IgD-negative memory B cell (primary cell): Measurements from ENCODE around the gene QPRT. TPM values are rescaled to one million over a fixed set of nuclear protein-coding genes. Genes with fewer than 3 reads are reported as not detected.
"Not testable (repeated sequence)": the region's sequence is repeated elsewhere in the genome, so short reads cannot be mapped to it uniquely, and the experiment has no call there.

Source experiments
- H3K27ac Mint-ChIP-seq, 3 donors: one replicate each; pipeline ENCODE4 v1.8.0; 2020 to 2022; ENCODE audit warnings: mild to moderate bottlenecking in 3 of 3, mixed read lengths in 3 of 3, moderate library complexity in 1 of 3
- H3K27me3 Mint-ChIP-seq: one replicate; pipeline ENCODE4 v1.8.0; 2021; ENCODE audit warnings: mixed read lengths
- H3K36me3 Mint-ChIP-seq: one replicate; pipeline ENCODE4 v1.8.0; 2020; ENCODE audit warnings: mild to moderate bottlenecking, mixed read lengths
- H3K4me1 Mint-ChIP-seq, 3 donors: one replicate each; pipeline ENCODE4 v1.8.0; 2020 to 2022; ENCODE audit warnings: mixed read lengths in 3 of 3, mild to moderate bottlenecking in 1 of 3
- H3K4me3 Mint-ChIP-seq, 4 donors: one replicate each; pipeline ENCODE4 v1.8.0; 2020 to 2022; ENCODE audit warnings: mild to moderate bottlenecking in 4 of 4, mixed read lengths in 4 of 4, moderate library complexity in 3 of 4
- H3K9me3 Mint-ChIP-seq, 3 donors: one replicate each; pipeline ENCODE4 v1.8.0; 2020 to 2021; ENCODE audit warnings: mixed read lengths in 3 of 3, mild to moderate bottlenecking in 1 of 3
- polyA plus RNA-seq: library from polyadenylated mRNA; unstranded; fragments of 300-500 nt; fragmentation: Illumina TruSeq; gene quantifications from one replicate; pipeline ENCODE4 v1.2.3, GENCODE V29; 2021

Gene QPRT
- polyA plus RNA-seq, 1 donor from 2014 or later: not detected

DNA sequence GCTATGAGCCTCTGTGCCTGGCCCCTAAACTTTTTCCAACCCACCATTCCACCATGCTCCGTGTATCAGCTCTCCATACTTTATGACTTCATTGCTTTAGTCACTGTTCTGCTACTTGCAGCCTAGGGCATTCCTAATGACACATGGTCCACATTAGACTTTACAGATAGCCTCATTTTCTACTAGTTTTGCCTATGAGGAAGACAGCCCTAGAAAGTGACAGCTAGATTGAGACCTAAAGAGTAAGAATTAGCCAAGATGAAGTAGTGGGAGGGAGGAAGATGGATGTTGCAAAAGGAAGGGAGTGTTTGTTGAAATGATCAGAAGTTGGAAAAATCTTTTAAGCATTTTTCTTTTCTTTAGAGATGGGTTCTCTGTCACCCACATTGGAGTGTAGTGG, 55.8 kb downstream of the QPRT start:
- Mint-ChIP-seq H3K4me3 (no peak overlapping the region), H3K27me3 (no peaks in the 10 kb centered on the region), H3K36me3 (peaks cover under 1% of the 10 kb centered on the region), H3K27ac (peak overlapping the region in 1 of 3 donors; percentile 40), H3K4me1 (peaks cover 31 to 46% (median 45%) of the 10 kb centered on the region in 3 donors), H3K9me3 (peaks cover 0 to 2% (median 1%) of the 10 kb centered on the region in 3 donors)

DNA sequence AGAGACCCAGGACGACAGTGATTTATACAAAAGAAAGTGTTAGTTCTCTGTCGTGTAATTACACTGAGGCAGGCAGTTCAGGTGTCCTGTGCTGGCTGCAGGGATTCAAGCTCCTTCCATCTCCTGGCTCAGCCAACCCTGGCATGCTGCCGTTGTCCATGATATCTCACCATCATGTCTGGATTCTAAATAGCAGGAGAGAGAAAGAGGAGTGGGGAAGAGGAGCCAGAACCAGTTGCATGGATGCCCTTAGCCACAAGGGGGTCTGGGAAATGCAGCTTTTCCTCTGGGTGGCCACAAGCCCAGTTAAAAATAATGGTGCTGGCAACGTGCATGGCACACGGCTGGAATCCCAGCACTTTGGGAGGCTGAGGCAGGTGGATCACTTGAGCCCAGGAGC, 57.1 kb downstream of the QPRT start:
- peaks cover 0 to 2% (median 1%) of the 10 kb centered on the region in 3 donors for H3K9me3 Mint-ChIP-seq
- peak overlapping the region in 1 of 3 donors; percentile 20 for H3K27ac Mint-ChIP-seq
- peaks cover 9% of the 10 kb centered on the region for H3K36me3 Mint-ChIP-seq
- H3K4me1 Mint-ChIP-seq: peaks cover 39 to 55% (median 50%) of the 10 kb centered on the region in 3 donors
- no peak overlapping the region for H3K4me3 Mint-ChIP-seq
- H3K27me3 Mint-ChIP-seq: no peaks in the 10 kb centered on the region

GRCh38 chr16:29736764-29737163, 57.8 kb downstream of the QPRT start:
- Mint-ChIP-seq H3K9me3 (peaks cover 0 to 2% (median 1%) of the 10 kb centered on the region in 3 donors), H3K36me3 (peaks cover 9% of the 10 kb centered on the region), H3K27me3 (no peaks in the 10 kb centered on the region), H3K4me1 (peaks cover 42 to 58% (median 52%) of the 10 kb centered on the region in 3 donors), H3K4me3 (peak overlapping the region in 1 of 4 donors; percentile 61), H3K27ac (peak overlapping the region in 2 of 3 donors; percentile 23 to 73)

GRCh38 chr16:29737713-29738112, 58.7 kb downstream of the QPRT start:
- peak overlapping the region in 2 of 4 donors; percentile 70 to 91 for H3K4me3 Mint-ChIP-seq

DNA sequence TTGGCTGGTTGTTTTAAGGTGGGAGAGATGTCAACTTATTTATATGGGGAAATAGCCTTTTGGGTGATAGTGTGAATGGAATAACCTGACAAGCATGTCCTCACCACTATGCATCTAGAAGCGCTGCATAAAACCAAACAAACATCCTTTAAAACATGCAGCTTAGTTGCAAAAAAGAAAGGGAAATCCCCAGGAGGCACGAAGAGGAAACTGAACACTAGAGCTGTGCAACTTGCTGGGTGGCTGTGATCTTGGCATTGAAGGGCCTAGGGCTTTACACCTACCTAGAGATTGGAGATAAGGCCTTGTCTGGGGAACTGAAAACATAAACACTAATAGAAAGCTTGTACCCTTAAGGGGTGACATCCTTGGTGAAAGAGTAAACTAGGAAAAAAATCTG, 59.5 kb downstream of the QPRT start:
- peaks cover 12% of the 10 kb centered on the region for H3K36me3 Mint-ChIP-seq
- peaks cover 46 to 67% (median 59%) of the 10 kb centered on the region in 3 donors for H3K4me1 Mint-ChIP-seq
- H3K4me3 Mint-ChIP-seq: peak overlapping the region; percentile 40 to 91 (median 58)
- no peaks in the 10 kb centered on the region for H3K27me3 Mint-ChIP-seq
- H3K27ac Mint-ChIP-seq: peak overlapping the region; percentile 73 to 88 (median 81)
- no peaks in the 10 kb centered on the region for H3K9me3 Mint-ChIP-seq

More at GRCh38 chr16:29737713-29738112, 58.7 kb downstream of the QPRT start:
- Mint-ChIP-seq H3K4me1 (peaks cover 42 to 61% (median 54%) of the 10 kb centered on the region in 3 donors), H3K27ac (peak overlapping the region in 2 of 3 donors; percentile 81 to 88), H3K27me3 (no peaks in the 10 kb centered on the region), H3K36me3 (peaks cover 9% of the 10 kb centered on the region), H3K9me3 (peaks cover 0 to 1% (median 0%) of the 10 kb centered on the region in 3 donors)

DNA sequence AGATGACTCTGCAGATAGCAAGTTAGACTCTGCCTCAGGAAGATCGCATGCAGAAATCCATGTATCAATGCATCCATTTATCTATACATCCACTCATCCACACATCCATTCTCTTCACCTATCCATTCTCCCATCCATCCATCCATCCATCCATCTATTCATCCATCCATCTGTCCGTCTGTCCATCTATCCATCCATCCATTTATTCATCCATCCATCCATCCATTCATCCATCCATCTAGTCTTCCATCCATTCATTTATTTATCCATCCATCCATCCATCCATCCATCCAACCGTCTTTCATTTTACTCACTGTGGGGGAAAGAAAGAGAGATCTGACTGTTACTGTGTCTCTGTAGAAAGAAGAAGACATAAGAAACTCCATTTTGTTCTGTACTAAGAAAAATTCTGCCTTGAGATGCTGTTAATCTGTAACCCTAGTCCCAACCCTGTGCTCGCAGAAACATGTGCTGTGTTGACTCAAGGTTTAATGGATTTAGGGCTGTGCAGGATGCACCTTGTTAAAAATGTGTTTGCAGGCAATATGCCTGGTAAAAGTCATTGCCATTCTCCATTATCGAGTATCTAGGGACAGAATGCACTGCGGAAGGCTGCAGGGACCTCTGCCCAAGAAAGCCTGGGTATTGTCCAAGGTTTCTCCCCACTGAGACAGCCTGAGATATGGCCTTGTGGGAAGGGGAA, 61.1 kb downstream of the QPRT start:
- H3K4me1 Mint-ChIP-seq: peaks cover 45 to 68% (median 60%) of the 10 kb centered on the region in 3 donors
- H3K36me3 Mint-ChIP-seq: peaks cover 16% of the 10 kb centered on the region
- not testable (repeated sequence) for H3K9me3 Mint-ChIP-seq, H3K27me3 Mint-ChIP-seq
- H3K4me3 Mint-ChIP-seq: peak overlapping the region; percentile 39 to 76 (median 54)
- peak overlapping the region; percentile 42 to 73 (median 72) for H3K27ac Mint-ChIP-seq

DNA sequence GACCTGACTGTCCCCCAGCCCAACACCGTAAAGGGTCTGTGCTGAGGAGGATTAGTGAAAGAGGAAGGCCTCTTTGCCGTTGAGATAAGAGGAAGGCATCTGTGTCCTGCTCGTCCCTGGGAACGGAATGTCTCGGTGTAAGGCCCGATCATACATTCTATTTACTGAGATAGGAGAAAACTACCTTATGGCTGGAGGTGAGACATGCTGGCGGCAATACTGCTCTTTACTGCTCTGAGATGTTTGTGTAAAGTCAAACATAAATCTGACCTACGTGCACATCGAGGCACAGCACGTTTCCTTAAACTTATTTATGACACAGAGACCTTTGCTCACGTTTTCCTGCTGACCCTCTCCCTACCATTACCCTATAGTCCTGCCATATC, 61.6 kb downstream of the QPRT start:
- H3K36me3 Mint-ChIP-seq: peaks cover 16% of the 10 kb centered on the region
- H3K9me3 Mint-ChIP-seq, H3K27me3 Mint-ChIP-seq: not testable (repeated sequence)
- H3K27ac Mint-ChIP-seq: peak overlapping the region; percentile 28 to 73 (median 42)
- H3K4me1 Mint-ChIP-seq: peaks cover 45 to 68% (median 60%) of the 10 kb centered on the region in 3 donors
- peak overlapping the region; percentile 13 to 76 (median 60) for H3K4me3 Mint-ChIP-seq

- H3K36me3 Mint-ChIP-seq: peaks cover 16% of the 10 kb centered on the region
Observed at GRCh38 chr16:29742683-29743275, 63.8 kb downstream of the QPRT start.

GRCh38 chr16:29743475-29743826, 64.5 kb downstream of the QPRT start:
- H3K9me3 Mint-ChIP-seq: peaks cover 0 to 4% (median 0%) of the 10 kb centered on the region in 3 donors
- peak overlapping the region; percentile 74 to 98 (median 86) for H3K4me3 Mint-ChIP-seq
- H3K4me1 Mint-ChIP-seq: peaks cover 46 to 69% (median 49%) of the 10 kb centered on the region in 3 donors
- no peaks in the 10 kb centered on the region for H3K27me3 Mint-ChIP-seq
- peaks cover 16% of the 10 kb centered on the region for H3K36me3 Mint-ChIP-seq
- peak overlapping the region; percentile 66 to 97 (median 90) for H3K27ac Mint-ChIP-seq

More at GRCh38 chr16:29742683-29743275, 63.8 kb downstream of the QPRT start:
- Mint-ChIP-seq H3K4me1 (peaks cover 50 to 74% (median 56%) of the 10 kb centered on the region in 3 donors), H3K27me3 (no peaks in the 10 kb centered on the region), H3K4me3 (peak overlapping the region; percentile 30 to 98 (median 80)), H3K27ac (peak overlapping the region; percentile 20 to 90 (median 66)), H3K9me3 (peaks cover 0 to 4% (median 0%) of the 10 kb centered on the region in 3 donors)

DNA sequence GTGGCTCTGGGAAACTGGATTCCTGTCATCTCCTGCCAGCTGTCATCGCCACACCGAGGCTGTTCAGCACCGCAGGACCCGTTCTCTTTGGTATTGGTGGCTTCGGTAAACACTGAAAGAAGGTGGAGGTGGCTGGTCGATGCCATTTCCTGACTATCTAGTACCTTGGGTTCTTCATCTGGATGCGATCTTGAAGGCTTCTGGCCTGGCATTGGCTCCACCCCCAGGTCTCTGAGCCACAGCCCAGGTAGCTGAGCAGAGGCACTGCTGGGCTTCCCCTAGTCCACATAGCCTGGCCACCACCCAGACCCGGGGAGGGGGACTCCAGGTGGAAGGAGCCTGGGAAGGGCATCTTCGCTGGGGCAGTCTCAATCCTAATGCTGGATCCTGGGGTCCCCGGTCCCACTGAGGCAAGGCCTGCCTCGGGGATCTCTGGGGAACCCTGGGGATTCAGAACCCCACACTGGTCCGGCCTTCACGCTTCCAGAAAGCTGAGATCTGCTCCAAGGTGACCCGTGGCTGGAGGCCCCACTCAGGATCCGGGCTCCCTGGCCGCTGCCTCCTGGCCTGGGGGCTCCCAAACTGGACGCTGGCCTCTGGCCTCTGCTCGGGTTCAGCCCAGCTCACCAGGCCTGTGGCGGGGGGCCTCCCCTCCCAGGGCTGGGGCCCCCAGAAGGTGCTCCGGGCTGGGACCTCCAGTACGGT, 65.0 kb downstream of the QPRT start:
- peaks cover 0 to 4% (median 0%) of the 10 kb centered on the region in 3 donors for H3K9me3 Mint-ChIP-seq
- peaks cover 16% of the 10 kb centered on the region for H3K36me3 Mint-ChIP-seq
- no peaks in the 10 kb centered on the region for H3K27me3 Mint-ChIP-seq
- peaks cover 41 to 65% (median 44%) of the 10 kb centered on the region in 3 donors for H3K4me1 Mint-ChIP-seq
- H3K27ac Mint-ChIP-seq: peak overlapping the region; percentile 66 to 97 (median 90)
- H3K4me3 Mint-ChIP-seq: peak overlapping the region; percentile 92 to 99 (median 98)

- H3K9me3 Mint-ChIP-seq: peaks cover 0 to 4% (median 0%) of the 10 kb centered on the region in 3 donors
- no peaks in the 10 kb centered on the region for H3K27me3 Mint-ChIP-seq
- peak overlapping the region; percentile 96 to 100 (median 100) for H3K27ac Mint-ChIP-seq
- H3K4me3 Mint-ChIP-seq: peak overlapping the region; percentile 92 to 99 (median 98)
- H3K4me1 Mint-ChIP-seq: peaks cover 39 to 61% (median 40%) of the 10 kb centered on the region in 3 donors
- peaks cover 18% of the 10 kb centered on the region for H3K36me3 Mint-ChIP-seq
Observed at GRCh38 chr16:29744541-29745101, 65.6 kb downstream of the QPRT start.

DNA sequence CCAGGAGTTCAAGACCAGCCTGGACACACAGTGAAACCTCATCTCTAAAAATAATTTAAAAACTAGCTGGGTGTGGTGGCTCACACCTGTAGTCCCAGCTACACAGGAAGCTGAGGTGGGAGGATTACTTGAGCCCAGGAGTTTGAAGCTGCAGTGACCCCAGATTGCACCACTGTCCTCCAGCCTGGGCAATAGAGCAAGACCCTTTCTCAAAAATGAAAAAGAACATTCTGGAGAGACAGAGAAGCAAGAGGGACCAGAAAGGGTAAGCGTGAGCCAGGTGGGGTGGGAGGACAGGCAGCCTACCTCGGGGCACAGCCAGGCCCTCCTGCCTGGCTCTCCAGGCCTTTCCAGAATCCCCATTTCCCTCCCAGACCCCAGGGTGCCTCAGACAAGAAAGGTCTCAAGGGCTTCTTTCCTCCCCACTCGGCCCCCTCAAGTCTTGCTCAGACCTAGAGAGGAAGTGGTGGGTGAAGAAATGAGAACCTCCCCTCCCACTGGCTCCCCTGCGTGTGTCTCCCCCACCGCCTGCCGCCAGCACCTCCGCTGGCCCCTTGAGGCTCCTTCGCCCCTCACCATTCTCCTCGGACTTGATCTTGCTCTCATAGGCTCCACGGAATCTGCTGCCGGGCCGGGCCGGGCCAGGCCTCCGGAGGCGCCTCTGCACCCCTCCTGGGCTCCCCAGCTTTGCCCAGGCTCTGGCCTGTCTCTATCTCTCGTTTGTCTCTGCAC, 66.3 kb downstream of the QPRT start:
- H3K9me3 Mint-ChIP-seq: peaks cover 0 to 4% (median 0%) of the 10 kb centered on the region in 3 donors
- peaks cover 14% of the 10 kb centered on the region for H3K36me3 Mint-ChIP-seq
- no peaks in the 10 kb centered on the region for H3K27me3 Mint-ChIP-seq
- H3K27ac Mint-ChIP-seq: peak overlapping the region; percentile 96 to 100 (median 100)
- peaks cover 33 to 57% (median 34%) of the 10 kb centered on the region in 3 donors for H3K4me1 Mint-ChIP-seq
- H3K4me3 Mint-ChIP-seq: peak overlapping the region; percentile 92 to 99 (median 98)

GRCh38 chr16:29745853-29746345, 66.9 kb downstream of the QPRT start, which contains the start of gene C16orf54:
TSS of gene C16orf54 (minus strand) at chr16:29745990. CDS start at chr16:29744951, 1,039 bp downstream.
- peaks cover 0 to 4% (median 0%) of the 10 kb centered on the region in 3 donors for H3K9me3 Mint-ChIP-seq
- H3K4me3 Mint-ChIP-seq: peak within 1 kb of the TSS; percentile 92 to 99 (median 98)
- H3K36me3 Mint-ChIP-seq: peaks cover 10% of the 10 kb centered on the region
- H3K27ac Mint-ChIP-seq: peak within 1 kb of the TSS; percentile 96 to 100 (median 100)
- no peaks in the 10 kb centered on the region for H3K27me3 Mint-ChIP-seq
- H3K4me1 Mint-ChIP-seq: peaks cover 28 to 51% (median 28%) of the 10 kb centered on the region in 3 donors
